HepG2 (cell line): ENCODE measurements around the gene TFEB. TPM values are rescaled to one million over a fixed set of nuclear protein-coding genes. Genes with fewer than 3 reads are reported as not detected.

ENCODE experiments used
- ATF7-NPFF ChIP-seq: sonication (generic); formaldehyde crosslinking; IDR thresholded peaks from 2 replicates; pipeline ENCODE4 v1.8.1; 2023; ENCODE audit warnings: mild to moderate bottlenecking, low read depth, missing genetic modification reagents, moderate library complexity
- BRCA1 ChIP-seq: sonication (generic); formaldehyde crosslinking; IDR thresholded peaks from 2 replicates; pipeline ENCODE4 v1.4.0; 2020; ENCODE audit warnings: missing genetic modification reagents
- CHD4 ChIP-seq: fragments of 200-600 bp; sonication (generic); IDR thresholded peaks from 2 replicates; pipeline ENCODE4 v1.7.0; 2017; ENCODE audit warnings: mild to moderate bottlenecking, low read length, borderline replicate concordance
- IKZF1 ChIP-seq: fragments of 450-650 bp; IDR thresholded peaks from 2 replicates; pipeline ENCODE4 v1.7.1; 2016
- KAT7 ChIP-seq: IDR thresholded peaks from 2 replicates; pipeline ENCODE4 v1.6.1; 2018; ENCODE audit warnings: borderline replicate concordance, missing compliant biosample characterization
- KLF16 ChIP-seq, 2 experiments: sonication (generic) in 1 of 2; formaldehyde crosslinking in 1 of 2; IDR thresholded peaks; 2 replicates each; pipeline versions ENCODE4 v1.6.1 to v1.8.0; 2016 to 2023; ENCODE audit warnings: missing genetic modification reagents in 2 of 2, missing compliant biosample characterization in 1 of 2
- SKI ChIP-seq: fragments of 450-650 bp; IDR thresholded peaks from one replicate; pipeline ENCODE4 v1.6.1; 2018; ENCODE audit warnings: mild to moderate bottlenecking; ENCODE audit not compliant: partially characterized antibody
- SMARCC2 ChIP-seq: fragments of 450-650 bp; IDR thresholded peaks from 2 replicates; pipeline ENCODE4 v1.6.1; 2017; ENCODE audit warnings: antibody characterized with exemption, mild to moderate bottlenecking
- ZNF20 ChIP-seq: sonication (generic); formaldehyde crosslinking; IDR thresholded peaks from 2 replicates; pipeline ENCODE4 v1.4.0; 2020; ENCODE audit warnings: mild to moderate bottlenecking, moderate library complexity, missing genetic modification reagents
- ZNF775 ChIP-seq: sonication (generic); formaldehyde crosslinking; IDR thresholded peaks from 2 replicates; pipeline ENCODE4 v1.4.0; 2020; ENCODE audit warnings: missing genetic modification reagents, mild to moderate bottlenecking, moderate library complexity, borderline replicate concordance
- polyA plus RNA-seq, 8 experiments: library from polyadenylated mRNA; depleted of rRNA in 3 of 8; stranded (reverse) in 7 of 8; unstranded in 1 of 8; fragments of >200 nt; fragmentation: Illumina TruSeq in 4 of 8; extraction: Trizol in 4 of 8; gene quantifications; 2 replicates each; pipeline versions ENCODE4 v1.2.1 to v1.2.3, GENCODE V29; 2011 to 2016; ENCODE audit warnings: low read depth in 4 of 8, missing spikeins in 1 of 8, mixed read lengths in 1 of 8; ENCODE audit not compliant: insufficient read depth in 1 of 8
- total RNA-seq, 5 experiments: library from RNA; depleted of rRNA; stranded (reverse); fragments of >200 nt; fragmentation: Illumina TruSeq; extraction: Trizol; gene quantifications; 2 replicates each; pipeline ENCODE4 v1.2.3, GENCODE V29; 2016; ENCODE audit warnings: low read depth in 1 of 5
- TF ChIP-seq, protein P1 (sequence below): sonication (generic); formaldehyde crosslinking; IDR thresholded peaks from 2 replicates; pipeline ENCODE4 v1.5.1; 2020; ENCODE audit warnings: missing genetic modification reagents, mild to moderate bottlenecking, borderline replicate concordance
- TF ChIP-seq, protein P2 (sequence below): sonication (generic); formaldehyde crosslinking; IDR thresholded peaks from 2 replicates; pipeline ENCODE4 v1.8.0; 2022; ENCODE audit warnings: mild to moderate bottlenecking, missing genetic modification reagents, borderline replicate concordance
- TF ChIP-seq, protein P3 (sequence below): sonication (generic); formaldehyde crosslinking; IDR thresholded peaks from 2 replicates; pipeline ENCODE4 v1.5.1; 2020; ENCODE audit warnings: missing genetic modification reagents, mild to moderate bottlenecking, borderline replicate concordance
- TF ChIP-seq, protein P4 (sequence below): sonication (generic); formaldehyde crosslinking; IDR thresholded peaks from 2 replicates; pipeline ENCODE4 v1.4.0; 2020; ENCODE audit warnings: missing genetic modification reagents
- TF ChIP-seq, protein P5 (sequence below): sonication (generic); formaldehyde crosslinking; IDR thresholded peaks from 2 replicates; pipeline ENCODE4 v1.8.1; 2023; ENCODE audit warnings: mild to moderate bottlenecking, moderate library complexity, missing genetic modification reagents
- TF ChIP-seq, protein P6 (sequence below): sonication (generic); formaldehyde crosslinking; IDR thresholded peaks from 2 replicates; pipeline ENCODE4 v1.4.0; 2020; ENCODE audit warnings: missing genetic modification reagents, borderline replicate concordance

Gene TFEB
- total and polyA plus RNA-seq, 2 of the 13 experiments (the other 11 are each of a cell fraction or from before 2014, with no cell fraction given) = 13.3 to 18.7 TPM

DNA sequence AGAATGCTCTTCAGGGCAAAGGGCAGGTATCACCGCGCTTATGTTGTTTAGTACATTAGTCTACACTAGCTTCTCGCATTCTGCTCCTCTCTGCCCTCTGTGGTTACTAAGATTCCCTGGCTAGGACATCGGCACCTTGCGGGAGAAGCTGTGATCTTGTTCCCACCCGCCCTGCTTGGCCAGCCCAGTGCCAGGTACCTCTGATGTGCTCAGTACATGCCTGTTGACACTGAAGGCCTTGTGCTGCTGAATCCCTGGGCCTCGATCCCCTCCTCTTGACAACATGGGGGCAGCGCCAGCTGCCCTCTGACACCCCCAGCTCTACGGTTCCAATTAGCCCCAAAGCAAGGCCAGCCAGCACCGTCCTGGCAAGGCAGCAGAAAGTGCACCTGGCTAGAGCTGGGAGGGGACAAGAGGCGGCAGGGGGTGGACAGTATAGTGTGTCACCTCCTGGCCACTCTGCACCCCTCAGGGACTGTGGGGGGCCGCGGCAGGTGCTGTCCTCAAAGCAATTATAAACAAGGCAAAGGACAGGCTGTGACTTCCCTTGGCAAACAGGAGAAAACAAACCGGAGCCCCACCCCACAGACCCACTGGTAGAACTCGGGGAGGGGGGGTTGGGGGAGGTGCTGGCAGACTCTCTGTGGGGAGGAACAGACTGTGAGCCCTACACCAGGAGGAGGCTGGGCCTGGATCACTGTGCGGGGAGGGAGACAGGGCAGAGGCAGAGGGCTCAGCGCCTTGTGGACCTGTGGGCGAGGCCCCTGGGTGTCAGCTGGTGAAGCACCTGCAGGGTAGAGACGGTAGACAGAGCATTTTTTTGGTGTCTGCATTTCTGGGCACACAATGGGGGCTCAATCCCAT is 7.1 kb downstream of the TFEB start (continued):
- TF ChIP-seq, protein P1, sequence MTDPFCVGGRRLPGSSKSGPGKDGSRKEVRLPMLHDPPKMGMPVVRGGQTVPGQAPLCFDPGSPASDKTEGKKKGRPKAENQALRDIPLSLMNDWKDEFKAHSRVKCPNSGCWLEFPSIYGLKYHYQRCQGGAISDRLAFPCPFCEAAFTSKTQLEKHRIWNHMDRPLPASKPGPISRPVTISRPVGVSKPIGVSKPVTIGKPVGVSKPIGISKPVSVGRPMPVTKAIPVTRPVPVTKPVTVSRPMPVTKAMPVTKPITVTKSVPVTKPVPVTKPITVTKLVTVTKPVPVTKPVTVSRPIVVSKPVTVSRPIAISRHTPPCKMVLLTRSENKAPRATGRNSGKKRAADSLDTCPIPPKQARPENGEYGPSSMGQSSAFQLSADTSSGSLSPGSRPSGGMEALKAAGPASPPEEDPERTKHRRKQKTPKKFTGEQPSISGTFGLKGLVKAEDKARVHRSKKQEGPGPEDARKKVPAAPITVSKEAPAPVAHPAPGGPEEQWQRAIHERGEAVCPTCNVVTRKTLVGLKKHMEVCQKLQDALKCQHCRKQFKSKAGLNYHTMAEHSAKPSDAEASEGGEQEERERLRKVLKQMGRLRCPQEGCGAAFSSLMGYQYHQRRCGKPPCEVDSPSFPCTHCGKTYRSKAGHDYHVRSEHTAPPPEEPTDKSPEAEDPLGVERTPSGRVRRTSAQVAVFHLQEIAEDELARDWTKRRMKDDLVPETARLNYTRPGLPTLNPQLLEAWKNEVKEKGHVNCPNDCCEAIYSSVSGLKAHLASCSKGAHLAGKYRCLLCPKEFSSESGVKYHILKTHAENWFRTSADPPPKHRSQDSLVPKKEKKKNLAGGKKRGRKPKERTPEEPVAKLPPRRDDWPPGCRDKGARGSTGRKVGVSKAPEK (CRISPR knock-in tag) = no peak
- TF ChIP-seq ZNF20 (CRISPR knock-in tag) = no peak
- no peak for TF ChIP-seq IKZF1
- TF ChIP-seq SKI = no peak
- no peak for TF ChIP-seq SMARCC2
- TF ChIP-seq ATF7-NPFF = no peak
- no peak for TF ChIP-seq KLF16 (CRISPR knock-in tag; IDR thresholded peaks at IDR 0.05)
- TF ChIP-seq, protein P2, sequence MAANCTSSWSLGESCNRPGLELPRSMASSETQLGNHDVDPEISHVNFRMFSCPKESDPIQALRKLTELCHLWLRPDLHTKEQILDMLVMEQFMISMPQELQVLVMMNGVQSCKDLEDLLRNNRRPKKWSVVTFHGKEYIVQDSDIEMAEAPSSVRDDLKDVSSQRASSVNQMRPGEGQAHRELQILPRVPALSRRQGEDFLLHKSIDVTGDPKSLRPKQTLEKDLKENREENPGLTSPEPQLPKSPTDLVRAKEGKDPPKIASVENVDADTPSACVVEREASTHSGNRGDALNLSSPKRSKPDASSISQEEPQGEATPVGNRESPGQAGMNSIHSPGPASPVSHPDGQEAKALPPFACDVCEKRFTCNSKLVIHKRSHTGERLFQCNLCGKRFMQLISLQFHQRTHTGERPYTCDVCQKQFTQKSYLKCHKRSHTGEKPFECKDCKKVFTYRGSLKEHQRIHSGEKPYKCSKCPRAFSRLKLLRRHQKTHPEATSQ = no peak
- TF ChIP-seq, protein P3, sequence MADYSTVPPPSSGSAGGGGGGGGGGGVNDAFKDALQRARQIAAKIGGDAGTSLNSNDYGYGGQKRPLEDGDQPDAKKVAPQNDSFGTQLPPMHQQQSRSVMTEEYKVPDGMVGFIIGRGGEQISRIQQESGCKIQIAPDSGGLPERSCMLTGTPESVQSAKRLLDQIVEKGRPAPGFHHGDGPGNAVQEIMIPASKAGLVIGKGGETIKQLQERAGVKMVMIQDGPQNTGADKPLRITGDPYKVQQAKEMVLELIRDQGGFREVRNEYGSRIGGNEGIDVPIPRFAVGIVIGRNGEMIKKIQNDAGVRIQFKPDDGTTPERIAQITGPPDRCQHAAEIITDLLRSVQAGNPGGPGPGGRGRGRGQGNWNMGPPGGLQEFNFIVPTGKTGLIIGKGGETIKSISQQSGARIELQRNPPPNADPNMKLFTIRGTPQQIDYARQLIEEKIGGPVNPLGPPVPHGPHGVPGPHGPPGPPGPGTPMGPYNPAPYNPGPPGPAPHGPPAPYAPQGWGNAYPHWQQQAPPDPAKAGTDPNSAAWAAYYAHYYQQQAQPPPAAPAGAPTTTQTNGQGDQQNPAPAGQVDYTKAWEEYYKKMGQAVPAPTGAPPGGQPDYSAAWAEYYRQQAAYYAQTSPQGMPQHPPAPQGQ (CRISPR knock-in tag) = no peak
- TF ChIP-seq, protein P4, sequence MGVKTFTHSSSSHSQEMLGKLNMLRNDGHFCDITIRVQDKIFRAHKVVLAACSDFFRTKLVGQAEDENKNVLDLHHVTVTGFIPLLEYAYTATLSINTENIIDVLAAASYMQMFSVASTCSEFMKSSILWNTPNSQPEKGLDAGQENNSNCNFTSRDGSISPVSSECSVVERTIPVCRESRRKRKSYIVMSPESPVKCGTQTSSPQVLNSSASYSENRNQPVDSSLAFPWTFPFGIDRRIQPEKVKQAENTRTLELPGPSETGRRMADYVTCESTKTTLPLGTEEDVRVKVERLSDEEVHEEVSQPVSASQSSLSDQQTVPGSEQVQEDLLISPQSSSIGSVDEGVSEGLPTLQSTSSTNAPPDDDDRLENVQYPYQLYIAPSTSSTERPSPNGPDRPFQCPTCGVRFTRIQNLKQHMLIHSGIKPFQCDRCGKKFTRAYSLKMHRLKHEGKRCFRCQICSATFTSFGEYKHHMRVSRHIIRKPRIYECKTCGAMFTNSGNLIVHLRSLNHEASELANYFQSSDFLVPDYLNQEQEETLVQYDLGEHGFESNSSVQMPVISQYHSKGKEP (CRISPR knock-in tag) = no peak
- no peak for TF ChIP-seq CHD4
- TF ChIP-seq ZNF775 (CRISPR knock-in tag) = 0 out of 2 replicates have a peak, but pooled peaks have one; percentile 76
- TF ChIP-seq KAT7 (CRISPR knock-in tag) = no peak
- no peak for TF ChIP-seq BRCA1 (CRISPR knock-in tag)
- TF ChIP-seq, protein P5, sequence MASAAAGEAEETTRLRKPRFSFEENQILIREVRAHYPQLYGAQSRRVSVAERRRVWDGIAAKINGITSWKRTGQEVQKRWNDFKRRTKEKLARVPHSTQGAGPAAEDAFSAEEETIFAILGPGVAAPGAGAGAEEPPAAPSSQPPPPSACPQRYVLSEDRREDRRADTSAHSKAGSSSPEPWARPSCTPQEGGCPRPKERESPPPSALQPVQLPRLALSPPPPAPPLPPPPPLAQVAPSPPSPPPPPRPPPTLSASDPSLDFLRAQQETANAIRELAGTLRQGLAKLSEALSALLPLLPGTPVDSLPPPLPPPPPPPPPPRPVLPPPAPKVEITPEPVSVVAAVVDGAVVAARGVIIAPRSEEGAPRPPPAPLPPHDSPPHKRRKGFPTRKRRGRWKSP = no peak
- TF ChIP-seq, protein P6, sequence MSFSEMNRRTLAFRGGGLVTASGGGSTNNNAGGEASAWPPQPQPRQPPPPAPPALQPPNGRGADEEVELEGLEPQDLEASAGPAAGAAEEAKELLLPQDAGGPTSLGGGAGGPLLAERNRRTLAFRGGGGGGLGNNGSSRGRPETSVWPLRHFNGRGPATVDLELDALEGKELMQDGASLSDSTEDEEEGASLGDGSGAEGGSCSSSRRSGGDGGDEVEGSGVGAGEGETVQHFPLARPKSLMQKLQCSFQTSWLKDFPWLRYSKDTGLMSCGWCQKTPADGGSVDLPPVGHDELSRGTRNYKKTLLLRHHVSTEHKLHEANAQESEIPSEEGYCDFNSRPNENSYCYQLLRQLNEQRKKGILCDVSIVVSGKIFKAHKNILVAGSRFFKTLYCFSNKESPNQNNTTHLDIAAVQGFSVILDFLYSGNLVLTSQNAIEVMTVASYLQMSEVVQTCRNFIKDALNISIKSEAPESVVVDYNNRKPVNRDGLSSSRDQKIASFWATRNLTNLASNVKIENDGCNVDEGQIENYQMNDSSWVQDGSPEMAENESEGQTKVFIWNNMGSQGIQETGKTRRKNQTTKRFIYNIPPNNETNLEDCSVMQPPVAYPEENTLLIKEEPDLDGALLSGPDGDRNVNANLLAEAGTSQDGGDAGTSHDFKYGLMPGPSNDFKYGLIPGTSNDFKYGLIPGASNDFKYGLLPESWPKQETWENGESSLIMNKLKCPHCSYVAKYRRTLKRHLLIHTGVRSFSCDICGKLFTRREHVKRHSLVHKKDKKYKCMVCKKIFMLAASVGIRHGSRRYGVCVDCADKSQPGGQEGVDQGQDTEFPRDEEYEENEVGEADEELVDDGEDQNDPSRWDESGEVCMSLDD (CRISPR knock-in tag) = no peak; the same call in 1 of the 2 replicates
